Stimulated activated CD4-positive, alpha-beta T cell treated with anti-CD3 and anti-CD28 coated beads, Interleukin-12 subunit alpha, Interleukin-12 subunit beta, amount 100 ng/mL, for 4 hours (primary cell): ENCODE data around the gene MKS1.

Experiments used
- DNase-seq: peaks from one replicate; pipeline ENCODE4 v3.0.0-alpha.2; 2020

MKS1 gene

DNA sequence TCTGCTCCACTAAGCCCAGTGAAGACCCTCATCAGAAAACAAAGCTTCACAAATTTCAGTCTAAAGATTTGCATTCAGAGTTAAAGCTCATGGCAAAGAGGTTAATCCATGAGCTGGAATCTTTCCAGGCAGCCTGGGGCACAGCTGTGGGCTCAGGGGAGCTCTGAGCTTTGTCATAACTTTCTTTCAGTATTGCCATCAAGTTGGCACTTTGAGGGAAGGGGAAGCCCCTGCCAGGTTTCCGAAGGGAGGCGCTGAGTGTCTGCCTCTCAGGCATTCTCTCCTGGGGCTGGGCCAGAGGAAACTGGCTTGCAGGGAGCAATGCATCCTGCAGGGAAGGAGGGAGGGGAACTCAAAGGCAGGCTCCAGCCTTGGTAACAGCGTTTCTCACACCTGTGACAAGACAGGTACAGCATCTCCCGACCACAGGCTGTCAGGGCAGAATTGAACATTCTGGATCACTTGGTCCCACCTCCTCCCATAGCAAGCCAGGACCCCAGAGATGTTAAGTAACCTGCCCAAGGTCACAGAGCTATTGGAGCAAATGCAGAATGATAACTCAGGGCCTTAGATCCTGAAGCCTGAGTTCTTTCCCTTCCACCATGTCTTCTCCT lies 23.2 kb upstream of the MKS1 start:
- no peak for DNase-seq

DNA sequence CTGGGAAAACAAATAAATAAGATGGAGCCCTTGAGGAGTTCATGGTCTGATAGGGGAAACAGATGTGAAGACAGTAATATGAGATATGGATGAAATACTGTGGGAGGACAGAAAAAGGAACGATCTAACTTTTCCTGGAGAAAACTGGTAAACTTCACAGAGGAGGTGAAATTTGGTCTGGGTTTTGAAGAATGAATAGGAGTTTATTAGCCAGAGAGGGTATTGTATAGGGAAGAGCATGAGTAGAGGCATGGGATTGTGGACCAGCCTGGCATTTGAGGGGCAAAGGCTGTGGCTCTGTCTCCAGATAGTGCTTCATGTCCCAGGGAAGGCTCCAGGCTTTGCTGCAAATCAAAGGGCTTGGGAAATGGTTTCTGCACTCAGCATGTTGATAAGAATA lies 20.9 kb upstream of the MKS1 start:
- no peak for DNase-seq

DNA sequence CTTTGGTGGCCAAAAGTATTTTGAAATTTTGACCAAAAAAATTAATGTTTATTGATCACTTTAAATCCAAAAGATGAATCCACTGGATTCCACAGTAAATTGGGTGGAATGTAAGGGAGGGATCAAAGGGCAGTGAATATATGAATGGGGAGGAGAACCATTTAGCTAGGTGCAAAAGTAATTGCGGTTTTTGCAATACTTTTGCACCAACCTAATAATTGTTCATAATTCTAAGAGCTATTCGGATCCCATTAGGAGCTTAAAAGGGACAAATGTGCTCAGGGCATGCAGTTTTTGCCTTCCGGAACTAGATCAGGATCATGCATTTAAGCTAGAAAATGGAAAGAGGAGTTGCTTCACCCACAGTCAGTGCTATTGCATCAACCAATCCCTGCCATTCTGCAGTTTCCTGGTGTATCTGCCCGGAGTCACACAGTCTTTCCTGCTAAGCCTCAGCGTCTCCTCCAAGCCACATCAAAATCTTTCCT lies 19.1 kb upstream of the MKS1 start, which contains the start of gene LPO:
Gene LPO, plus strand, starts transcription at position 438 of the 488 bp plus-strand sequence. CDS start 4,396 bp downstream, outside the sequence.
- no peak for DNase-seq

DNA sequence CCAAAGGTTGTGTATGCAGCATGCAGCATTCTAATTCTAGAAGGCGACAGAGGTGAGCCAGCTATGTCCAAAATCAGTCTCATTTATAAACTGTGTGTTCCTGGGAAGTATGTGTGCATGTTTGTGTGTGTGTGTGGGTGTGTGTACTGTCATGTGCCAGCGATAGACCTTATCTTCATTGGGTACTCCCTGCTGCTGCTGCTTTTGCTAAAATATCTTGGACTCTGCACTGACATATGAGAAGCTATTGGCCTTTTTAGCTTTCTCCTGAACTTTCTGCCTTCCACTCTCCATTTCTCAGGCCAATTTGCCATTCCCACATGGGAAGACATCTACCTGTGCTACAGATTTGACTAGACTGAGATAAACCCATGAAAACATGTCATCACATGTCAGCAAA lies 17.3 kb upstream of the MKS1 start:
- DNase-seq, result no peak

DNA sequence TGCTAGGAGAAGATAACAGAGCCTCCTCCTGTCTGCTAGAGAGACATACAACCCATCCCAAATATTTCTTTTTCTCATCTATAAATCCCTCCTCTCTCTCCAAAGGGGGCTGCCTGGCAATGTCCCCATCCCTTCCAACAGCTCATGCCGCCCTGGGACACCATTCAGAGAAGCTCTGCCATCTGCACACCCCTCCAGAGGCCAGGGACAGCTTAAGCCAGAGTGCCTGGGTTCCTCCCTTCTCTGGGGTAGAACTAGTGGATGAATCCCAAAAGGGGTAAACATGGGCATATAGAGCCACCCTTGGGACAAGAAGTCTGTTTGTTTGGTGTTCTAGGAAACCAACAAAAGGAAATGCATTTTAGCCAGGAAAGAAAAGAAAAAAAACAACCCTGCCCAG lies 16.8 kb upstream of the MKS1 start:
- DNase-seq, result no peak

DNA sequence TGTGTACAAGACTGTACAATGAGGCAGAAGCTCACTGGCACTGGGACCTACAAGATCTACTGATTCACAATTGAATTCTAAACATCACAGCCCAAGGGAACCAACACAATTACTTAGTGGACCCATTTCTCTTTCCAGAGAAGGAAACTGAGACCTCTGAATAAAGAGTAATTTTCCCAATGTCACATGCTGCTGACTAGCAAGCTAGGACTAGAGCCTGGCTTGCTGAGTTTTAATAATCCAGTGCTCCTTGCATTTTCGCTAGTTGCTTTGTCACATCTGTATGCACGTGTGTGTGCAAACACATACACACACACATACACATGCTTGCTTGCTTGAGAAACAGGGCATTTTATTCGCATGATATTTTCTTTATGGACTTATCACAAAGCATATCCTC lies 15.5 kb upstream of the MKS1 start:
- DNase-seq, result no peak

DNA sequence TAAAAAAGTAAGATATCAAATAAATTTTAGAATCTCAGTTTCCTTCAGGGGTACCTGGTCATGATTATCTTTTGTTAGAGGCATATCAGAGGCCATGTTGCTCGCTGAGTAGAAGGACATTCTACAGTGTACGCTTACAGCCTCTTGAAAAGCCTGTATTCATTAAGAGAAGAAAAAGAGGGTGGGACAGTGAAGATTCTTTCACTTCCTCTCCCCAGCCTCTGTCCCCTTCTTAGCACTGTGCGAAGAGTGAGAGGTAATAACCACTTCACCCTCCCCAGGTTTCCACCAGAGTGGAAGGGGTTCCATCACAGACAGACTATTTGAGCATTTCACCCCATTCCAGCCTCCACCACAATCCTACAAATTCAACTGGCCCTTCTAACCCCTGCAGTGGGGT lies 14.5 kb upstream of the MKS1 start:
- no peak for DNase-seq

DNA sequence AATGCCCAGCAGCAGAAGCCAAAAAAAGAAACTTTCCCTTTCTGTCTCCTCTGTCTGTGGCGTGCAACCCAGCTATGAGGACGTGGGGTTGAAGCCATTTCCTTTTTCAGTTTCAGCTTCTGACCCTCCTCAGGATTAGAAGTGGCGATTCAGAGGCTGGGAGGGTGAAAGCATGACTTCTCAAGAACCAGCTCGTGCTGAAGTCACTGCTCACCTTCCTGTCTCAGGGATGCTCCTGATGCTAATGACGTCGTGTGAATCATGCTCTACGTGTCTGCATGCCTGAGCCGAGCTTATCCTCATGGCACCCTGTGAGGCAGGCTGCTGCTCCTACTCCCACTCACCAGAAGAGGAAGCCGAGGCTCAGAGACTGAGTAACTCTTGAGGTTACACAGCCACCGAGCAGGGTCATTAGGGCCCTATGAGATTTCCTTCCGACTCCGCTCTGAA lies 13.7 kb upstream of the MKS1 start:
- DNase-seq, result no peak

DNA sequence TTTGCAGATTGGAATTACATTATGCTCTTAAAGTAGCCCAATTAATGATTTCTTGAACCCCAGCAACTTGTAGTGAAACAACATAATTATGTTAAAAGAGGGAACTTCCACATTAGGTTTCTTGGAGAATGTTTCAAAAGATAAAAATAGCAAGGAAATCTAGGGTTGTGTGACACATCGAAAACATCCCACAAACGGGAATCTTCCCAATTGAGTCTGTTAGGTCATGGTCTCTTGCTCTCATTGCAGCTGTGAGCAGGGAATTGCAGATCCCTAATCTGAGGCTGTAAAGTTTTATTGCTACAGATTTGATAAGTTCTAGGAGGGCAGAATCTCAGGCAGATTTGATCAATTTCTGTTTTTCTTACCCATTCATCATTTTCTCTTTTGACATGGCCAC lies 12.6 kb upstream of the MKS1 start:
- no peak for DNase-seq

DNA sequence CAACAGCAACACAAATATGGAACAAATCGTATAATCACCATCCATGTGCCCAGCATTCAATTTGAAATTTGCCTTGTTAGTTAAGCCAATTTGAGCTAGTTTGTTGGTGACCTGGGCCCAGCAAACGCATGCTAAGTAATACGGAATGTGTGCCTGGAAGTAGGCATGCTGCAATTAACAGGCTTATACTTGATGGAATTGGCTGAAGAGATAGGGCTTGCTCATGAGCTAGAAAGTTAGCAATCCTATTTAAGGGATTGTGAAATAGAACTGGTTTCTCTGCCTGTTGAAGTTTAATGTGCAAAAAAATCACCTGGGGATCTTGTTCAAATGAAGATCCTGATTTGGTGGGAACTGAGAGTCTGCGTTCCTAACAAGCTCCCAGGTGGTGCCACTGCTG lies 10.8 kb upstream of the MKS1 start:
- no peak for DNase-seq

DNA sequence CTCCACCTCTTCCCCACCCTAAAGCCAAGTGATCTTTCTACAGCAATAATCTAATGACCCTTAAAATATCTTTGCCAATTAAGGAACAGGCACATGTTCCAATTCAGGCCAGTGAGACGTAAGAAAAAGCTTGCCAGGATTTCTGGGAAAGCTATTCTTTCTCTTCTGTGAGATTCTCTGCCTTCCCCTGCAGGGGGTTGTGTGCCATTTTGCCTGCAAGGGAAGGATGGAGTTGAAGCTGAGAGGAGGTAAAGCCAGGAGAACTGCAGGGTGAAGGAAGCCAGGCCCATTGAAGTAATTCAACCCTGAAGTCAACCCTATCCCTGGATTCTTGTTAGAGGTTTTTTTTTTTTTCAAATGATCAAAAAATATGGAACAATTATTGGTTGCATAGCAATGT lies 10.3 kb upstream of the MKS1 start:
- no peak for DNase-seq

DNA sequence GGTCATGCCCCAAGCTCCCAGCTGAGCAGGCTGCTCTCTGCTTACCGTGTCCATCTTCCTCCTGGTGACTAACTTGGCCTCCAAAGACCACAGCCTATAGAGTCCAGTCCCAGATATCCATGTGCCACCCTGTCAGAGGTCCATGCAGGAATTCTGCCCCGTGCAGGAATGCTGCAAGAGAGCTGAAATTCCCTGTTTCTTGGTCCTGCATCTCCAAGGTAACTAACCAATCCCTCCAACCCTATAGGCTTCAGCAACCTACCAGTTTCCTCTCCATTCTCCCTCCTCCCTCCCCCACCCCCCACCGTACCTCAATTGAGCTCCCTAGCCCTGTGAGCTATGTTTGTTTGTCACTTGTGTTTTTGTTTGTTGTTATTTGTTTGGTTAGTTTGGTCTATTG lies 9.6 kb upstream of the MKS1 start:
- no peak for DNase-seq

DNA sequence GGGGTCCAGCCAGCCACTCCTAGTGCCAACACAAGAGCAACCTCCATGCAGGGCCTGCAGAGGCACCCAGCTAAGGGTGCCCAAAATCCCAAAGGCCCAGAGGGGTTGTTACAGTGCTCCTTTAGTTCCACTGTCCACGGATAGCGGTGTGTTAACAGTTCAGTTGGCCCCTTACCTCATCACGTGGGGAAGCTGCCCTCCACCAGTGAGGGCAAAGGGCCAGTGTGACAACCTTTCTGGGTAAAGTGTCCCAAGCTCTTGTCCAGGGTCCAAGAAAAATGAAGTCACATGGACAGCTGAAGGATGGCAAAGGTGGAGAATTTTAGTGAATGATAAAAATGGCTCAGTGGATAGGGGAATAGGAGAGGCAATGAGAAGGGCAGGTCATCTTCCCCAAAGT lies 8.7 kb upstream of the MKS1 start:
- DNase-seq, result no peak

DNA sequence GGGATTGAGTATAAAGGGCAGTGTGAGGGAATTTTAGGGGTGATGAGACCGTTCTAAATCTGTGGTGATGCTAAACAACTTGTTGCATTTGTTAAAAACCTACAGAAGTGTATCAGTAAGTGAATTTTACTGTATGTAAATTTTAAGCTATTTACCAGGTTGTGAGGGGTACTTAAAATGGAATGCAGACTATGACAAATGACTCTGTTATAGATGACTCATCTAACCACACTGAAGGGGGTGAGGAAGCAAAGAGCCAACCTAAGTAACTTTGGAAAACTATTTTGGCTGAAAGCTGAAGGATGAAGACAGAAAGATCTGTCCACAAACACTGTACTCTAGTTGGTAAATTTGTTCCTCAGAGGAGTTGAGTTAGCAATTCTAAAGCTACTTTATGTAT lies 5.3 kb upstream of the MKS1 start:
- DNase-seq, result no peak

DNA sequence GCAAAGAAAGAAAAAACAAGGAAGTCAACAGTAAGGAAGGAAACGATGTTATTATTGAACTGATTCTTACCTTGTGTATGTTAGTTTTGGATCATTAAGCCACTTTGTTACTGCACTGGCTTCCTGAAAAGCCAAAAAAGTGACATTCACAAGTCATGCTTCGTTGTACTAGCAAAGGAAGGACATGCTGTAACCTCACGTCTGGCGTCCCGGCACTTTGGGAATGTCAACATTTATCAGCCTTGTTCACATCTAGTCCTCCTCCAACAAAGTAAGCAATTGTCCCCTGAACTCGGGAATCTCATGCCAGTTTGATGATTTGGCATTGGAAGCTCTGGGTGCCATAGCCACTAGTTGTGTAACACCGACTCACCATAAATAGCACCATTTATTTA lies 731 bp upstream of the MKS1 start:
- DNase-seq, result no peak

DNA sequence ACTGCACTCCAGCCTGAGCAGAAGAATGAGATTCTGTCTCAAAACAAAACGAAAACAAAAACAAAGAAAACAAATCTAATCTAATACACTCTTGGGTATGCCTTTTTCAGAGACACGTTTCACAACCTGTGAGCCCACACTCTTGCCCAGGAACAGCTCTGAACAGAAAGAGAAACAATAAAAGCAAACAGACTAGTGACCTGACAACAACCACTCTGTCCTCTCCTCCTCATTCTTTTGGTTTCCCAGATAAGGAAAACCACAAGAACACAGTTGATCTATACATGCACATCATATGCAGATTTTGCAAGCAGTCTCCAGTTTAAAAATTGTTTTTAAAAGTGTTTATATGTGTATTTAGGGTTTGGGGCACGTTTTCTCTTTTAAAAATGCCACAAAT lies 1.3 kb downstream of the MKS1 start:
- no peak for DNase-seq

DNA sequence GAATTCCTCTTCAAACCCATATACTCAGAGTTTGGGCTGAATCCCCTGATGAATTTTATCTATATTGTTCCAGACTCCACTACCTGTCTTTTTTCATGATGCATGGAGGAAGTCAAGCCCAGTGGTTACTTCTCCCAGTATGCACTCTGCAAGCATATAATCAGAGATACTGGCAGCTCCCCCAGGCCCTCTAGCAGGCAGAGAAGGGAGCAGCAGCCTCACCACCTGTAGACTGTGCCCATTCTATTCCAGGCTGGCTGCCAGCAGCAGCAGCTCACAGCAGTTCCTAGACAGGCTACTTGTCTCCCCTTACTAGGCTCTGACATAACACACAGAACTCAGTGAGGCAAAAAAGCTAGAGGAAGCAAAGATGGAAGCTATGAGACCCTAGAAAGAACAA lies 3.4 kb downstream of the MKS1 start:
- no peak for DNase-seq

DNA sequence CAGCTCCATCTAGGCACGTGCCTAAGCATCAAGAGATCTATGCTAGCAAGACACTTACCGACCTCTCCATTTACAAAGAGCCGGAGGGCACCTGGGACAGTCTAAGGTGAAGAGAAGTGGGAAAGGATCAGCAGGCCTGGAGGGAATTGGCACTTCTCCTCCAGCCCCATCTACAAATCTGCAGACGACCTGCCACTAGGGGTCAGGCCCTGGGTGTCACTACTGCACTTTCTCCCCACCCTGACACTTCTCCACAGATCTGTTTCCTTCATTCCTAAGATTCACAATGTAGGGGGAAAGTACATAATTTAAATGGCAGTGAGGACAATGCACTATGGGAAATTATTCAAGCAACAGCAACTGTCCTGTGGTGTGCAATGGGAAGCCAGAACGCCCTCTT lies 8.1 kb downstream of the MKS1 start:
- DNase-seq, result no peak

DNA sequence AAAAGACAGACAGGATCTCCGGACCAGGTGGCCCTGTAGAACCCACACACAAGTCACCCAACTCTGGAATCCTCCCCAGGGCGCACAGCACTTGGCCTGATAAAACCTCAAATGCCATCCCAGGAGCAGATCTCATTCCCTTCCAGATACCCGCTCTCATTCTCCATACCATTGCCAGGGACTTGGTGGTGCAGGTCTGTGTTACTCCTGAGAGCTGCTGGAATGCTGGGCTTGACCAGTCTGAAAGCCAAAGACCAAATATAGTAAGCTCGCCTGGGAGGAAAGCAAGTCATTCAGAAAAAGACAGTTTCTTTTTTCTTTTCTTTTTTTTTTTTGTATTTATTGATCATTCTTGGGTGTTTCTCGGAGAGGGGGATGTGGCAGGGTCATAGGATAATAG lies 10.7 kb downstream of the MKS1 start:
- no peak for DNase-seq

DNA sequence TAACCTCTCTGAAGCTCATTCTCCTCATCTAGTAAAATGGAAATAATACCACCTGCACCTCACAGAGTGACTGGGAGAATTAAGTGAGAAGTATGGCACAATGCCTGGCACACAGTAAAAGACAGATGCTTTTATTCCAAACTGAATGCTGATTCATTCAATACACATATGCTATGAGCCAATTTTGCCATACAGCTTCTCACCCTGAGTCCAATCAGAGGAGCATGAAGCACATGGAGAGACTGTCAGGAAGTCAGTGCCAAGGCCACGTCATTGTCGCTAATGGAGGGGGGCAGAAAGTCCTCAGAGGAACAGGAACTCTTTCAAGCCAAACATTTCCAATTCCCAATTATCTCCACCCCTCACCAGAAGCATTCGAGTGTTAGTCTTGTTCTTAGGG lies 11.6 kb downstream of the MKS1 start:
- DNase-seq, result no peak

DNA sequence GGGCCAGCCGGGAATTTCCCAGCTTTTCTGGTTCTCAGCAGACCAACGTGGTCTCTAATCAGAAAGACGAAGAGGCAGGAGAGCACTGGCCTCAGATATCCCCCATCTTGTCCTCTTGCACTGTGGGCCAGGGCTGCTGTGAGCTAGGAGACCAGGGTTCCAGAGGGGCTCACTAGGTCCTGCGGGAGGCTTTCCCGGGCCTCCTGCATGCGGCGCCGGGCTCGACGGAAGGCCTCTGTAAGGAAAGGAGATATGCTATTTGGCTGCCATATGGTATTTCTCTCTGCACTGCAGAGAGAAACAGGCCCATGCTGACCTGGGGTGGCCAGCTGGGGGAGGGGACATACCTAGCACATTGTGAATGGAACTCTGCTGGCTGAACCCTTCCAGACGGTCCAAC lies 13.1 kb downstream of the MKS1 start:
- no peak for DNase-seq

DNA sequence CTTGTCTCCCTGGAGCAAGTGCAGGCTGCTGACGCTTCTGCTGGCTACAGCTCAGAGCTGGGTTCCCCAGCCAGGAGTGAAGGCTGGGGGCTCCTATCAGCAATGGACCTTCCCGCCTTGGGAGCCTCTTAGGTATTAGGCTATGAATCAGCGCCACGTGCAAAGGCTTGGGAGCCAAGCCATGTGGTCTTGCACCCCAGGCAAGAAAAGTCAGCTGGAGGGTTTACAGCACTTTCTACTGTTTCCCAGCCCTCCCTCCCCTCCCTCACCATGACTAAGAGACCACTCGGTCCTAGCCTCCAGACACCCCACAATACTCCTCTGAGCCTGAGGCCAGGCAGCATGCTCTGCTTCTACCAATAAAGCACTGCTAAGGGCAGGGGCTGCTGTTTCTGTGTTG lies 14.3 kb downstream of the MKS1 start:
- no peak for DNase-seq

DNA sequence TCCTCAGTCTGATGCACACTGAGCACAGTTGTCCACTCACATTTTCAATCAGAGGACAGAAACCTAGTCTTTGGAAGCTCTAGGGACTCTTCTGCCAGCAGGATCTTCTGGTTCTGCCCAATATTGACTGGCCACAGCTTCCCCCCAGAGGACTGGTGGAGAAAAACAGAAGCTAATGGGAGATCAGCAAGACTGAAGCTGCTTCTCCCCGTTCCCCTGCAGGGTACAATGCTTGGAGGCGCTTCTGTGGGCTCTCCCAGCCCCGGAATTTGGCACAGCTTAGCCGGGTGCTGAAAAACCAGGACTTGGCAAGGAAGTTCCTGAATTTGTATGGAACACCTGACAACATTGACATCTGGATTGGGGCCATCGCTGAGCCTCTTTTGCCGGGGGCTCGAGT lies 16.2 kb downstream of the MKS1 start:
- no peak for DNase-seq

DNA sequence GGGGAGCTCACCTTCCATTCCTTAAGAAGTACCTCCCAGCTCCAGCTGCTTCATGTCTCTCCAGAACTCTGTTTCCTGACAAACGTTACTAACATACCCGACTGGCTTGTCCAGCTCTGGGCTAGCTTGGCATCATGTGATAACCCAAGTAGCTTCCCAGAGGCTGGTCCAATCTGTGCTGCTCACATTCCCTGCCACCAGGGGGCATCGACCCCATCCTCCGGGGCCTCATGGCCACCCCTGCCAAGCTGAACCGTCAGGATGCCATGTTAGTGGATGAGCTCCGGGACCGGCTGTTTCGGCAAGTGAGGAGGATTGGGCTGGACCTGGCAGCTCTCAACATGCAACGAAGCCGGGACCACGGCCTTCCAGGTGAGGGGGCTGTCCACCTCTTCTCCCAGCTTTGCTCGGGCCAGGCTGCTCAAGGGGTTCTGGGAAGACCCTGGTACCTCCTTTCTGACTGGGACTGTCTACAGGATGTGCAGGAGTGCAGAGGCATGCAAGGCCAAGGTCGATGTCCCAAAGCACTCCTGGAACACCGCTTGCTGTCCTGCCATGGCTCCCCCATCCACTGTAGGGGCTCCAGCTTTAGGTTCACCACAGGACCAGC lies 18.9 kb downstream of the MKS1 start:
- DNase-seq, result peak; percentile 54

DNA sequence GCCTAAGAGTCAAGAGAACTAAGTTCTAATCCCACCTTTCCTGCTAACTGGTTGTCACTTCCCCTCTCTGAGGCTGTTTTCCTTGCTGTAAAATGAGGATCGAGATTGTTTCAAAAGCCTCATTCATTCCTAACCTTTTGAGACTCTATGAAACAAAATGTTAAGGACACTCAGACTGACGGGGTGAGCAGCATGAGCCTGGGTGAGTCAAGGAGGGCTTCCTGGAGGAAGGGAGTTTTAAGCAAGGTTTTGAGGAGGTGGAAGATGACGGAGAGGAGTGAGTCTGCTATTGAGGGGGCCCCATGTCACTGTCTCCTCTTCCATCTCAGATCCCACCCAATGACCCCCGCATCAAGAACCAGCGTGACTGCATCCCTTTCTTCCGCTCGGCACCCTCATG lies 22.4 kb downstream of the MKS1 start:
- DNase-seq, result no peak
